Measurements from ENCODE around the gene ZNF677.
"Not testable (repeated sequence)": the region's sequence is repeated elsewhere in the genome, so short reads cannot be mapped to it uniquely, and the experiment has no call there.

ZNF677 gene

GRCh38 chr19:53254411-53255341 is at the start of gene ZNF677:
ZNF677 (minus strand) TSS chr19:53254873; CDS start chr19:53251550, 3,323 bp downstream.
- peak; percentile 82 for DNase-seq

GRCh38 chr19:53301341-53301740 is 46.7 kb upstream of the ZNF677 start:
- DNase-seq: not testable (repeated sequence)

- no peak for DNase-seq
Observed at GRCh38 chr19:53294786-53295441, 40.2 kb upstream of the ZNF677 start.

DNA sequence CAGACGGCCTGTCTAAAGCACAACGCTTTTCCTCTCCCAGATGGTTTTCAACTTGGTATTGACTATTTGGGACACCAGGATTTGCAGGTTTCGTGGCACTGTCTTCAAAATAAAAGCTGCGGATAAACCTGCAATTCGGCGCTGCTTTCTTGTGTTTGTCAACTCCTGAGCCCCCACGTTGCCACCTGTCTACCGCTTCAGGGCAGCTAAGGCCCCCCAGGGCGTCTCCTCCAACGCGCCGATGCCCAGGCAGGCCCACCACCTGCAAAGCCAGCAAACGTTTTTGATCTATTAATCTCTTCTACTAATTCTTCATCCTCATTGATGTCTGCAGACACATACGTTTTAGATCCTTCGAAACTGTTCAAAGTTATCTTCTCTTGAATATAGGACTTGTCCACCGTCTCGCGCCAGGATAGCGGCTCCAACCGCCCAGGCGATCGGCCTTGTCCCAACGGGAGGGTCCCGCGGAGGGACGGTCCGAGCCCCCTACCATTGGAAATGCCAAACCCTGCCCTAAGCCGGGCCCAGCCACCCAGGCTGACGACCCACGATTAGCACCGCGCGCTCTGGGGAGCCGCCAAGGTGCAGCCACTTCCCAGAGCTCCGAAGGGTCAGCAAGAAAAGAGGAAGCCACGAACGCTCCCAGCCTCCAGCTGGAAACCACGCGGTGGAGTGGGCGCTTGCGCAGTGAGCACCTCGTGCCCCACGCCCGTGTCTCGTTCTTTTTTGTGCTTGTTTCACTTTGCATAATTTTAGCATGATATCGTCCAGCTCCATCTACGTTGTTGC is 36.3 kb upstream of the ZNF677 start:
- DNase-seq: no peak

GRCh38 chr19:53285087-53285486 is 30.4 kb upstream of the ZNF677 start:
- DNase-seq: no peak

DNA sequence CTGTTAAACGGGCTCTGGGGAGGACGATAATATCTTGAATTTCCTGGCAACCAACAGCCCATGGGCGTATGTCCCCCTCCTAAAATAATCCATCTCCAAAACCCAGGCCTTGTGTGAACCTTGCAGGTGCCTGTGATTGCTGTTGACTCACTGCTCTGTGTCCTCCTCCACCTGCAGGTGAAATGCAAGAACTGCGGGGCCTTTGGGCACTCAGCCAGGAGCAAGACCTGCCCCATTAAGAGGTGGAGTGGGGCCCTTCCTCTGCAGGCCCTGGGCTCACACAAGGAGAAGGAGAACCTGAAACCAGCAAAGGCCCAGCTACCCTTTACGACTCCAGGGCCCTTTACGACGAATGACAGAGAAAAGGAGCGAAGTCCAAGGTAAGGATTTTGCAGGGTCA is 27.3 kb upstream of the ZNF677 start:
- not testable (repeated sequence) for DNase-seq

- no peak for DNase-seq
Observed at GRCh38 chr19:53275480-53275879, 20.8 kb upstream of the ZNF677 start.

- DNase-seq: no peak
Observed at GRCh38 chr19:53272044-53272443, 17.4 kb upstream of the ZNF677 start.

DNA sequence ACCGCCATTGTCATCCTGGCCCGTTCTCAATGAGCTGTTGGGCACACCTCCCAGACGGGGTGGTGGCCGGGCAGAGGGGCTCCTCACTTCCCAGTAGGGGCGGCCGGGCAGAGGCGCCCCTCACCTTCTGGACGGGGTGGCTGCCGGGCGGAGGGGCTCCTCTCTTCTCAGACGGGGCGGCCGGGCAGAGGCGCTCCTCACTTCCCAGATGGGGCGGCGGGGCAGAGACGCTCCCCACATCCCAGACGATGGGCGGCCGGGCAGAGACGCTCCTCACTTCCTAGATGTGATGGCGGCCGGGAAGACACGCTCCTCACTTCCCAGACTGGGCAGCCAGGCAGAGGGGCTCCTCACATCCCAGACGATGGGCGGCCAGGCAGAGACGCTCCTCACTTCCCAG is 15.2 kb upstream of the ZNF677 start:
- DNase-seq: not testable (repeated sequence)

- not testable (repeated sequence) for DNase-seq
Observed at GRCh38 chr19:53267623-53268022, 12.9 kb upstream of the ZNF677 start, which contains the start of gene VN1R4. VN1R4 (minus strand) TSS chr19:53267723; CDS start chr19:53267665, 58 bp downstream.

- DNase-seq: not testable (repeated sequence)
Observed at GRCh38 chr19:53257715-53258342, 3.2 kb upstream of the ZNF677 start, which contains the start of gene VN1R2. VN1R2 (plus strand) TSS chr19:53258292; CDS start chr19:53258376, 84 bp downstream.

- DNase-seq: no peak
Observed at GRCh38 chr19:53246498-53246897, 8.2 kb downstream of the ZNF677 start.

DNA sequence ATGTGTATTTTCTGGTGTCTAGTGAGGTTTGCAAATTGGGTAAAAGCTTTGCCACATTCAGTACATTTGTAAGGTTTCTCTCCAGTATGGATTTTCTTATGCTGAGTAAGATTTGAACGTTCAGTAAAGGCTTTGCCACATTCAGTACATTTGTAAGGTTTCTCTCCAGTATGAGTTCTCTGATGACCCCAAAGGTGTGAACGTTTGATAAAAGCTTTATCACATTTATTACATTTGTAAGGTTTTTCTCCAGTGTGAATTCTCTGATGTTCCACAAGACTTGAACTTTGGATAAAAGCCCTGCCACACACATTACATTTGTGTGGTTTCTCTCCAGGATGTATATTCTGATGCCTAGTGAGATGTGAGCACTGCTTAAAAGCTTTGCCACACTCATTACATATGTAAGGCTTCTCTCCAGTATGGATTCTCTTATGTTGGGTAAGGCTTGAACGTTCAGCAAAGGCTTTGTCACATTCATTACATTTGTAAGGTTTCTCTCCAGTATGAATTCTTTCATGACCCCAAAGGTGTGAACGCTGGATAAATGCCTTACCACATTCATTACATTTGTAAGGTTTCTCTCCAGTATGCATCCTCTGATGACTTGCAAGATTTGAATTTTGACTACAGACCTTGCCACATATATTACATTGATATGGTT is 17.4 kb downstream of the ZNF677 start:
- no peak for DNase-seq

DNA sequence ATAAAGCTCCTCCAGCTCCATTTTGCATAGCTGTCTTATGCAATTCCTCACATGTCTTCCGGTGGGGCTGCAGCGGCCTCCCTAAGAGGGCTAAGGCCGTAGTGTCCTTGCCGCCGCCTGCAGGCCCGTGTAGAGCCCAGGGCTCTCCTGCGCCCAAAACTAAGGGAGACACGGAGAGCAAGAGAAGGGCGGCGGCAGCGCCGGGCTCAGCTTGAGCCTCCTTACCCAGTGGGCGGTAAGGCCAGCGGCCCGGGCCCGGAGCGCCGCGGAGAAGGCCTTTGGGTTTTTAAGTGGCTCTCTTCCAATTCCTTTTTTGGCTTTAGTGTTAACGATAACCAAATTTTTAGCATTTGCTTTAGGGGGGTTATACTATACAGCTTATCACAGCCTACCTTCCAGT is 30.1 kb downstream of the ZNF677 start:
- no peak for DNase-seq

- not testable (repeated sequence) for DNase-seq
Observed at GRCh38 chr19:53222716-53223115, 32.0 kb downstream of the ZNF677 start.

DNA sequence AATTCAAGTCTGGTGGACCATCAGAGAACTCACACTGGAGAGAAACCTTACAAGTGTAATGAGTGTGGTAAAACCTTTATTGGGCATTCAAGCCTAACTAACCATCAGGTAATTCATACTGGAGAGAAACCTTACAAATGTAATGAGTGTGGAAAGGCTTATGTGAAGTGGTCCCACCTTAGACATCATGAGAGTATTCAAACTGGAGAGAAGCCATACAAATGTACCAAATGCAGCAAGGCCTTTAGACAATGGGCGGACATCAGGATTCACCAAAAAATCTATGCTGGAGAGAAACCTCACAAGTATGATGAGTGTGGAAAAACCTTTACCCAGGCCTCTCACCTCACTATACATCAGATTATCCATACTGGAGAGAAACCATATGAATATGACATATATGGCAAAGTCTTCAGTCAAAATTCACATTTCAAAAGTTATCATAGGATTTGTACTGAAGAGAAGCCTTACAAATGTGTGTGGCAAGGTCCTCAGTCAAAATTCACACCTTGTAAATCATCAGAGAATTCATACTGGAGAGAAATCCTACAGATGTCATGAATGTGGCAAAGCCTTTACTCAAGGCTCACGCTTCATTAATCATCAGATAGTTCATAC is 41.9 kb downstream of the ZNF677 start:
- DNase-seq: no peak

GRCh38 chr19:53211554-53211953 is 43.1 kb downstream of the ZNF677 start:
- not testable (repeated sequence) for DNase-seq

GRCh38 chr19:53196777-53197396 is 57.8 kb downstream of the ZNF677 start:
- peak; percentile 96 for DNase-seq

DNA sequence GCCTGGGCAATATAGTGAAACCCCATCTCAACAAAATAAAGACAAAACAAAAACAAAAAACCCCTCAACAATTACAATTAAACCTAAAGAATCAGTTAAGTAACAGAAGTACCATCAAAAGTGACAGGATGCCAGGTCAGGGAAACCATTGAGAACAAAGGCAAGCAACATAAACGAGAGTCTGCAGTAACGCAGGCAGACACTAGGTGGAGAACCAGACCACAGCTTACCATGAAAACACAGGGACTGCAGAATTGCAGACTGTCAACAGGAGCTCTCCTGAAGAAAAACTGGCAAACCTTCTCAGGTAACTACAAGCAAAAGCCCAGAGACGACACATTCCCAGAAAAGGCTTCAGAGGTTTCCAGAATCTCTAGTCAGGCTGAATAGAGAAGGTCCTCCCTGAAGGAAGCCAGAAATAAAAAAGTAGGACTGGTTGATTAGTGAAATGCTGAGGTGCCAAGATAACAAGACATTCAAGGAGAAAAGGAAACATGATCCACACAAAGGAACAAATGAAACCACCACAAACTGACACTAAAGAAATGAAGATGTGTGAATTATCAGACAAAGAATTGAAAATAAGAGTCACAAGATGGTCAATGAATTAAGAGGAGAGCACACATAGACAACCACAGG is 59.3 kb downstream of the ZNF677 start:
- DNase-seq: peak; percentile 67

GRCh38 chr19:53193535-53194222 is 61.0 kb downstream of the ZNF677 start:
- DNase-seq: no peak
